Kidney epithelial cell (primary cell): ENCODE data around the gene GPATCH8. TPM values are rescaled to one million over a fixed set of nuclear protein-coding genes. Genes with fewer than 3 reads are reported as not detected.

Experiments
- DNase-seq: peaks from one replicate; pipeline ENCODE4 v3.0.0-alpha.2; 2010; ENCODE audit warnings: low read depth
- H3K27me3 ChIP-seq: 2 replicates; pipeline ENCODE4 v1.6.0; 2011; ENCODE audit warnings: low read length; ENCODE audit not compliant: control insufficient read depth, insufficient read depth
- H3K36me3 ChIP-seq: 2 replicates; pipeline ENCODE4 v1.5.1; 2011; ENCODE audit warnings: low read length; ENCODE audit not compliant: control insufficient read depth, insufficient read depth
- H3K4me3 ChIP-seq: 2 replicates; pipeline ENCODE4 v1.5.1; 2011; ENCODE audit warnings: low read depth, mild to moderate bottlenecking, control low read depth, low read length
- total RNA-seq: library from RNA; depleted of rRNA; stranded (reverse); fragments of >200 nt; gene quantifications from 2 replicates; pipeline ENCODE4 v1.2.3, GENCODE V29; 2015
- TF ChIP-seq, protein P1 (sequence below): IDR thresholded peaks from 2 replicates; pipeline ENCODE4 v1.5.1; 2011; ENCODE audit warnings: mild to moderate bottlenecking, moderate library complexity, low read length, control low read depth, inconsistent platforms; ENCODE audit not compliant: insufficient read depth, poor library complexity, severe bottlenecking

GPATCH8 gene
- total RNA-seq, 1 donor from 2014 or later, result 34.9 TPM

DNA sequence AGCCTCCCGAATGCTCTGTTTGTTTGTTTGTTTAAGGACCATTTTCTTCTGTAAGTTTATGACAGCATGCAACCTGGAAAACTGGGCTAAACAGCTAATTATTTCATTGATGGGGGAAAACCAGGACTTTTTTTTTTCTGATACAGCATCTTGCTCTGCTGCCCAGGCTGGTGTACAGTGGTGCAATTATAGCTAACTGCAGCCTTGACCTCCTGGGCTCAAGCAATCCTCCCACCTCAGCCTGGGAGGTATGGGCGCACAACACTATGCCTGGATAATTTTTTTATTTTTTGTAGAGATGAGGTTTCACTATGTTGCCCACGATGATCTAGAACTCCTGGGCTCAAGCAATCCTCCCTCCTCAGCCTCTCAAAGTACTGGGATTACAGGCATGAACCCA, 37.3 kb downstream of the GPATCH8 start:
- TF ChIP-seq, protein P1, sequence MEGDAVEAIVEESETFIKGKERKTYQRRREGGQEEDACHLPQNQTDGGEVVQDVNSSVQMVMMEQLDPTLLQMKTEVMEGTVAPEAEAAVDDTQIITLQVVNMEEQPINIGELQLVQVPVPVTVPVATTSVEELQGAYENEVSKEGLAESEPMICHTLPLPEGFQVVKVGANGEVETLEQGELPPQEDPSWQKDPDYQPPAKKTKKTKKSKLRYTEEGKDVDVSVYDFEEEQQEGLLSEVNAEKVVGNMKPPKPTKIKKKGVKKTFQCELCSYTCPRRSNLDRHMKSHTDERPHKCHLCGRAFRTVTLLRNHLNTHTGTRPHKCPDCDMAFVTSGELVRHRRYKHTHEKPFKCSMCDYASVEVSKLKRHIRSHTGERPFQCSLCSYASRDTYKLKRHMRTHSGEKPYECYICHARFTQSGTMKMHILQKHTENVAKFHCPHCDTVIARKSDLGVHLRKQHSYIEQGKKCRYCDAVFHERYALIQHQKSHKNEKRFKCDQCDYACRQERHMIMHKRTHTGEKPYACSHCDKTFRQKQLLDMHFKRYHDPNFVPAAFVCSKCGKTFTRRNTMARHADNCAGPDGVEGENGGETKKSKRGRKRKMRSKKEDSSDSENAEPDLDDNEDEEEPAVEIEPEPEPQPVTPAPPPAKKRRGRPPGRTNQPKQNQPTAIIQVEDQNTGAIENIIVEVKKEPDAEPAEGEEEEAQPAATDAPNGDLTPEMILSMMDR, result no peak
- Histone ChIP-seq H3K4me3 (no peak overlapping the region), H3K27me3 (no peaks in the 10 kb centered on the region), H3K36me3 (no peaks in the 10 kb centered on the region)
- DNase-seq, result no peak

DNA sequence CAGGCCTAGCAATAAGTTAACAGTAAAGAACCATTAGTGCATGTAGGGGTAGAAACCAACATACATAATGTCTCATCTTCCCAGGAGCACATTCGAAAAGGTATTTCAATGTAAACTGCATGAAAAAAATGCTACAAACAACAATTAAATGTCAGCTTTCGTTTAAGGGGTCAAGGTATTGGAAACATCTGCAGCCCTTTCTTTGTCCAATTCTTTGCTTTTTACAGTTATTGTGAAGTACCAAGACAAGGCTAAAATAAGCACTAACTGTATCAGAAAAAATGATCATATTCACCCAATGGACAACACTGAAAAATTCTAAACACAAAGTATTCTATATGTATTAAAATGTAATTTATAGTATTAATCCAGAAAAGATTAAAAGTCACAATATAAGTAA, 37.9 kb downstream of the GPATCH8 start:
- Histone ChIP-seq H3K4me3 (no peak overlapping the region), H3K36me3 (no peaks in the 10 kb centered on the region), H3K27me3 (no peaks in the 10 kb centered on the region)
- TF ChIP-seq, protein P1, result no peak
- no peak for DNase-seq

DNA sequence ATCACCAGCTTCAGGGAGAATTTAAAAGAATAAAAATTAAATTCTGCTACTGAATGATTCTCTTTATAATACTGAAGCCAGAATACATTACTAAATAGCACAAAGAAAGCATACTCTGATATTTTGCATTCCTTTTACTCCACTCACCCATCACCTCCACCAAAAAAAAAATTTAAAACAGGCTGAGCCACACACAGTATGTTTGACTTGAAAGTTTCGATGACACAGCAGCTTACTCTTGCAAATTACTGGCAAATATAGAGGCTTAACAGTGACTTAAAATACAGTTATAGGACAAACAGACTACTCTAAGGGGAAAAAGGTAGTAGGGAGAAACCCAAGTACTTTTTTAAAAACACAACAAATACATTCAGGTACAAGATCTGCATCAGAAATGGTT, 39.2 kb downstream of the GPATCH8 start:
- DNase-seq, result no peak
- no peaks in the 10 kb centered on the region for H3K27me3 ChIP-seq
- no peaks in the 10 kb centered on the region for H3K36me3 ChIP-seq
- no peak overlapping the region for H3K4me3 ChIP-seq
- TF ChIP-seq, protein P1, result no peak

DNA sequence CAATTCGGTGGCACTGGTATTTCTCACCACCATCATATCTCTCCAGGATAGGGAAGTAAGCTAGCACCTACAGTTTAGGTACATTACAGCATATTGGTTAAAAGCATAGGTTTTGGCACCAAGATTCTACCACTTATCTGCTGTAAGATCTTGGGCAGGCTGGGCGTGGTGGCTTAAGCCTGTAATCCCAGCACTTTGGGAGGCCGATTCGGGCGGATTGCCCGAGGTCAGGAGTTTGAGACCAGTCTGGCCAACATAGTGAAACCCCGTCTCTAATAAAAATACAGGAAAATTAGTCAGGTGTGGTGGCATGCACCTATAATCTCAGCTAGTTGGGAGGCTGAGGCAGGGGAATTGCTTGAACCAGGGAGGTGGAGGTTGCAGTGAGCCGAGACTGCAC, 51.4 kb downstream of the GPATCH8 start:
- no peaks in the 10 kb centered on the region for H3K36me3 ChIP-seq
- no peak overlapping the region for H3K4me3 ChIP-seq
- H3K27me3 ChIP-seq, result no peaks in the 10 kb centered on the region
- DNase-seq, result no peak
- TF ChIP-seq, protein P1, result no peak

DNA sequence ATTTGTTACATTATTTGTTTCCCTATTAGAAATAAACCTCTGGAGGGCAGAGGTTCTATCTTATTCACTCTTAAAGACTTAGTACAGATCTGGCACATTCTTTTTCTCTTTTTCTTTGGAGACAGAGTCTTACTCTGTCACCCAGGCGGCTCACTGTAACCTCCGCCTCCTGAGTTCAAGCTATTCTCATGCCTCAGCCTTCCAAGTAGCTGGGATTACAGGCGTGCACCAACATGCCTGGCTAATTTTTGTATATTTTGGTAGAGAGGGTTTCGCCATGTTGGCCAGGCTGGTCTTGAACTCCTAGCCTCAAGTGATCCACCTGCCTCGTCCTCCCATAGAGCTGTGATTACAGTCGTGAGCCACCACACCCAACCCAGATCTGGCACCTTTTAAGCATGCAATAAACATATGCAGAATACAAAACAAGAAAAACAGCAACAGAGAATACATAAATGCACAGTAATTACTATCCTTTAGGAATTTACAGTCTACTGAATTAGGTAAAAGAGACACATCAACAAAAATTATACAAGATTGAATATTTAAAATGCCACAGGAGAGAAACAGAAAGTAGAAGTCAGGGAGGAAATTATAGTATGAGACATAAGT, 52.1 kb downstream of the GPATCH8 start:
- DNase-seq, result no peak
- TF ChIP-seq, protein P1, result no peak

DNA sequence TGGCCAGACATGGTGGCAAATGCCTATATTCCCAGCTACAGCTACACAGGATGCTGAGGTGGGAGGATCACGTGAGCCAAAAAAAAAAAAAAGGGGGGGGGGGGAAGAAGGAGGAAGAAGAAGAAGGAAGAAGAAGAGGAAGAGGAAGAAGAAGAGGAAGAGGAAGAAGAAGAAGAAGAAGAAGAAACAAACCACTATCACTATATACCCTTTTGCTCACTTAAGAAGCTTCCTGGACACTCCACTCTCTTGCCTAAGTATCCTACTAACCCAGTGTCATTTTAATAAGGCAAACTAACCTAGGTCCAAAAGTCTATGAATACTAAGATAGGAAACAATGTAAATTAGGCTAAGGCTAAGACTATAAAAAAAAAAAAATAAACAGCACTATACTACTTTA, 54.8 kb downstream of the GPATCH8 start:
- H3K27me3 ChIP-seq, result no peaks in the 10 kb centered on the region
- TF ChIP-seq, protein P1, result no peak
- no peak for DNase-seq
- H3K4me3 ChIP-seq, result no peak overlapping the region
- no peaks in the 10 kb centered on the region for H3K36me3 ChIP-seq

More for the DNA sequence above, 52.1 kb downstream of the GPATCH8 start:
- H3K36me3 ChIP-seq, result no peaks in the 10 kb centered on the region
- no peaks in the 10 kb centered on the region for H3K27me3 ChIP-seq
- no peak overlapping the region for H3K4me3 ChIP-seq
